HG03354 (cell line): Measurements from ENCODE around the gene EFHD2.
"Not testable (repeated sequence)": the region's sequence is repeated elsewhere in the genome, so short reads cannot be mapped to it uniquely, and the experiment has no call there.

Source experiments
- ATAC-seq: cut with Tn5 transposase; IDR thresholded peaks from one replicate; pipeline ENCODE4 v1.9.1; 2021; ENCODE audit warnings: mild to moderate bottlenecking; ENCODE audit not compliant: unreplicated experiment, poor library complexity, severe bottlenecking

Gene EFHD2

GRCh38 chr1:15409388-15410222 is at the start of gene EFHD2:
TSS of gene EFHD2 (plus strand) at chr1:15409888. CDS start at chr1:15409972, 84 bp downstream.
- peak; percentile 78 for ATAC-seq

- no peak for ATAC-seq
Observed at GRCh38 chr1:15360700-15361099, 49.0 kb upstream of the EFHD2 start.

GRCh38 chr1:15362096-15362736 is 47.5 kb upstream of the EFHD2 start:
- ATAC-seq, result no peak

GRCh38 chr1:15362737-15363128 is 47.0 kb upstream of the EFHD2 start:
- no peak for ATAC-seq

- no peak for ATAC-seq
Observed at GRCh38 chr1:15364740-15365139, 44.9 kb upstream of the EFHD2 start.

GRCh38 chr1:15368888-15369287 is 40.8 kb upstream of the EFHD2 start:
- no peak for ATAC-seq

- ATAC-seq, result no peak
Observed at GRCh38 chr1:15370268-15370667, 39.4 kb upstream of the EFHD2 start.

GRCh38 chr1:15370781-15371520 is 38.7 kb upstream of the EFHD2 start:
- no peak for ATAC-seq

GRCh38 chr1:15371610-15372545 is 37.8 kb upstream of the EFHD2 start:
- ATAC-seq, result no peak

GRCh38 chr1:15378729-15379128 is 31.0 kb upstream of the EFHD2 start:
- ATAC-seq, result no peak

GRCh38 chr1:15379151-15379550 is 30.5 kb upstream of the EFHD2 start:
- not testable (repeated sequence) for ATAC-seq

GRCh38 chr1:15380601-15381508 is 28.8 kb upstream of the EFHD2 start:
- ATAC-seq, result no peak

GRCh38 chr1:15381805-15382204 is 27.9 kb upstream of the EFHD2 start:
- ATAC-seq, result no peak

GRCh38 chr1:15382601-15383518 is 26.8 kb upstream of the EFHD2 start:
- ATAC-seq, result no peak

GRCh38 chr1:15383810-15384209 is 25.9 kb upstream of the EFHD2 start:
- ATAC-seq, result no peak

GRCh38 chr1:15384301-15384901 is 25.3 kb upstream of the EFHD2 start:
- no peak for ATAC-seq

- no peak for ATAC-seq
Observed at GRCh38 chr1:15385420-15385819, 24.3 kb upstream of the EFHD2 start.
